Measurements from ENCODE around the gene CFAP157.

Gene CFAP157

GRCh38 chr9:127706836-127707241 lies at the start of gene CFAP157:
Gene CFAP157, plus strand, starts transcription at chr9:127706988. Its CDS starts 44 bp downstream, at chr9:127707032.
- H3K27ac ChIP-seq = no peak within 1 kb of the TSS
- H3K4me3 ChIP-seq = no peak within 1 kb of the TSS

GRCh38 chr9:127658428-127658827 lies 48.4 kb upstream of the CFAP157 start:
- no peak overlapping the region for H3K27ac ChIP-seq
- H3K4me3 ChIP-seq = no peak overlapping the region

GRCh38 chr9:127660886-127661741 lies 45.7 kb upstream of the CFAP157 start:
- H3K27ac ChIP-seq = no peak overlapping the region
- no peak overlapping the region for H3K4me3 ChIP-seq

DNA sequence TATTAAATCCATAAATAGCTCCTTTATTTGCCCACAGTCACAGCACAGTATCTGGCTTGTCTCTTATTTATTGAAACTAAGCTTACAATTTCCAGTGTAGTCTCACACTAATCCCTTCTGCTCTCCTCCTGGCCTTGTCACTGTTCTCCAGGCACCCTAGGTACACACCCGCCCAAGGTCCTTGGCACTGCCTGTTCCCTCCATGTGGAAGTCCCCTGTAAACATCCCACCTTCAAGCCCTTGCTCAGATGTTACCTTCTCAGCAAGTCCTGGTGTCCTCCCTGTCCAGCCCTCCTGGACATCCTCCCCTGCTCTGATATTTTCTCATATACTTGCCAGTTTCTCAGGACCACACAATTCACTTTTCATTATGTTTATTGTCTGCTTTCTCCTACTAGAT lies 44.2 kb upstream of the CFAP157 start:
- H3K27ac ChIP-seq = no peak overlapping the region

DNA sequence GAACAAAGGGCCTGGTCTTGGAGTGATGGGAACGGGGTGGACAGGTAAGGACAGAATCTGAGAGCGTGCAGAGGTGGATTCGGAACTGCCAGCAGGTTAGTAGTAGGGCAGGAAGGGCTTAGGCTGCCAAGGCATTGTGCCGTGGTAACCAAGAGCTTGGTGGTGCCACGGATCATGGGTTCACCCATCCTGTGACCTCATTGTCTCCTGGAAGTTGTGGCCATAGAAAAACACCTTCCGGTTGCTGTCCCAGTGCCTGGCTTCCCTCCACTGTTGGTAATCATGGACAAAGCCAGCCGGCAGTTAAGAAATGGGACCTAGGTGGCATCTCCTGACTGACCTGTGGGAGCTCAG lies 42.5 kb upstream of the CFAP157 start:
- H3K27ac ChIP-seq = peak overlapping the region in 5 of 21 experiments; percentile 7 to 67 (median 50)

More for the DNA sequence above, 44.2 kb upstream of the CFAP157 start:
- H3K4me3 ChIP-seq = no peak overlapping the region

GRCh38 chr9:127664678-127665507 lies 41.9 kb upstream of the CFAP157 start:
- Histone ChIP-seq H3K27ac (peak overlapping the region in 8 of 21 experiments; percentile 1 to 67 (median 27)), H3K4me3 (no peak overlapping the region)

More for the DNA sequence above, 42.5 kb upstream of the CFAP157 start:
- no peak overlapping the region for H3K4me3 ChIP-seq

GRCh38 chr9:127667127-127667844 lies 39.5 kb upstream of the CFAP157 start:
- no peak overlapping the region for H3K4me3 ChIP-seq
- H3K27ac ChIP-seq = no peak overlapping the region

DNA sequence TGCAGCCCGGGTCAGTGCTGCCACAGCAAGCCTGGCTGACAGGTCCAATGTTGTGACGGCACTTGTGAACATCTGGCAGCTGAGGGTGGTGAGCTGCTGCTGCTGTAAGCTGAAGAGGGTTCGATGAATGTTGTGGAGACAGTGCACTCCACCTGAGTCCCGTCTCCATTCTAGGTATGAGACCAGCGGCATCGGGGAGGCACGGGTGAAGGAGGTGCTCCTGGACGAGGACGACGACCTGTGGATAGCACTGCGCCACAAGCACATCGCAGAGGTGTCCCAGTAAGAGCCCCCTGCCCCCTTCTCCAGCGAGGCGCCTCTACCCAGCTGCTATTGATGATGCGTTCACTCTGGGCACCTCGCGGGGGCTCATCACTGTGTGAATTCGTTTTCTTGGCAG lies 38.9 kb upstream of the CFAP157 start:
- H3K27ac ChIP-seq = no peak overlapping the region
- no peak overlapping the region for H3K4me3 ChIP-seq

GRCh38 chr9:127673234-127673633 lies 33.6 kb upstream of the CFAP157 start:
- Histone ChIP-seq H3K27ac (no peak overlapping the region), H3K4me3 (no peak overlapping the region)

DNA sequence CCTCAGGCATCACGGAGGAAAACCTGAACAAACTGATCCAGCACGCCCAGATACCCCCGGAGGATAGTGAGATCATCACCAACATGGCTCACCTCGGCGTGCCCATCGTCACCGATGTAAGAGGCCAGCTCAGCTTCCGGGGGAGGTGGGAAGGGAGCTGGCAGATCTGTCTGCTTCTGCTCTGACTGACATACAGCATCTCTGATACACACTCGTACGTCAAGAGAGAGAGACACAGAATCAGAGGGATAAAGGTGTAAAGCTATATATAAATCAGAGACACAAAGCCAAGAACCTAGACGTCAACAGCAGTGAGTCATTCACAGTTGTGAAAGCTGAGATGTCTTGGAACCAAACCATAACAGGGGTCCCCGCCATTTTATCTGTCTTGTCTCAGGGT lies 30.1 kb upstream of the CFAP157 start:
- H3K27ac ChIP-seq = no peak overlapping the region

DNA sequence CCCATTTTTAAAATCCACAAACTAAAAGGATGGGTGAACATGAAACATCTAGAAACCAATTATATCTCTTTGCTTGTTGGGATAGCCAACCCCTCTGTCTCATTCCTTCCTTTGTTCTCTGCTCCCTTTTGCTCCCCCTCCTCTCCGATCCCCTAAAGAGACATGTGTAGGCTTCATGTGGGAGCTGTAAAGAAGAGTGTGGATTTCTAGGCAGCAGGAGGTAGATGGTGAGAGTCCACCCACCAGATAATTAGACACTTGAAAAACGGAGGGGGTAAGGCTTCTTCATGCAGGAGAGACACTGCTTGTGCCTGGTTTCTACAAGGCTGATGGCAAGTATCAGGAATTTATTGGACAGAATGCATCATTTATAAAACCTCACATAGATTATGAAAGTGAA lies 27.3 kb upstream of the CFAP157 start:
- Histone ChIP-seq H3K27ac (no peak overlapping the region), H3K4me3 (no peak overlapping the region)

More for the DNA sequence above, 30.1 kb upstream of the CFAP157 start:
- H3K4me3 ChIP-seq = no peak overlapping the region

DNA sequence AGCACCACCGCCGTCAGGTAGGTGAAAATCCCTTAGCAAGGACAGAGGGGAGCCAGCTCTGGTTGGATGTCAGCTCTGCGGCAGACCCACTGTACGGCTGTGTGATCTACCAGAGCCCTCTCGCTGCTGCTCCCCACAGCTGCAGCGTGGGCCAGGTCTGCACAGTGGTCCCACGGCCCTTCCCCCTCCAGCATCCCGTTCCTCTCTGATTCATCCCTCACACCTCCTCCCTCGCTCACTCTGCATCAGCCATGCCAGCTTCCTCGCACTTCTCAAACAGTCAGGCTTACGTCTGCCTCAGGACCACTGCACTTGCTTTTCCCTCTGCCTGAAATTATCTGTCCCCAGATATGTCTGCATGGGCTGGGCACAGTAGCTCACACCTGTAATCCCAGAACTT lies 26.6 kb upstream of the CFAP157 start:
- no peak overlapping the region for H3K4me3 ChIP-seq
- no peak overlapping the region for H3K27ac ChIP-seq

- H3K4me3 ChIP-seq = no peak overlapping the region
- H3K27ac ChIP-seq = no peak overlapping the region
These were observed 25.9 kb upstream of the CFAP157 start for GRCh38 chr9:127680846-127681245.

DNA sequence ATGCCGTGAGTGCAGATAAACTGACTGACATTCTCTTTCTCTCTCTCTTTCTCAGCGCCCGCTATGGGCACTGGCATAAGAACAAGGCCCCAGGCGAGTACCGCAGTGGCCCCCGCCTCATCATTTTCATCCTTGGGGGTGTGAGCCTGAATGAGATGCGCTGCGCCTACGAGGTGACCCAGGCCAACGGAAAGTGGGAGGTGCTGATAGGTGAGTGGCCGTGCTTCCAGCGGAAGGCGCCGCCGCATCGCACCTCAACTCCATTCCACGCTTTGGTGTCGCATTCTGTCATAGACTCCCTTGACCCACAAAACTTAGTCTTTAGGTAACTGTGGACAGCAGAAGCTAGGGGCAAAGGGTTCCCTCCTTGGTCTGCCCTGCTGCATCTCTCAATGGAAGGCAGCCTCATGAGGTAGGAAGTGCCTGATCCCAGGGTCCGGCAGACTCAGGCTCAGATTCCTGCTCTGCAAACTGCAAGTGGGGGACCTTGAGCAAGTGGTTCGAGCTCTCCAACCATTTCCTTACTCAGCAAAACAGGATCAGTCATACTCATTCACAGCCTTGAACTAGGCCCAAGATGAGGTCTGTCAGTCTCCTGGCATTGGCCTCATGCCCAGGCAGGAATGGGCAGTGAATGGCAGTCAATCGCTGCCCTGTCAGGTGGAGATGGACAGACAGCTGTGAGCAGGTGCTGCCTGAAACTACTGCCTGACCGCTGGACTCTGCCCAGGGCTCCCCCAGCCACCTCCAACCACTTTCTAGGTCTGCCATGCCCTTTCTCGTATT lies 24.2 kb upstream of the CFAP157 start:
- Histone ChIP-seq H3K27ac (no peak overlapping the region), H3K4me3 (no peak overlapping the region)

DNA sequence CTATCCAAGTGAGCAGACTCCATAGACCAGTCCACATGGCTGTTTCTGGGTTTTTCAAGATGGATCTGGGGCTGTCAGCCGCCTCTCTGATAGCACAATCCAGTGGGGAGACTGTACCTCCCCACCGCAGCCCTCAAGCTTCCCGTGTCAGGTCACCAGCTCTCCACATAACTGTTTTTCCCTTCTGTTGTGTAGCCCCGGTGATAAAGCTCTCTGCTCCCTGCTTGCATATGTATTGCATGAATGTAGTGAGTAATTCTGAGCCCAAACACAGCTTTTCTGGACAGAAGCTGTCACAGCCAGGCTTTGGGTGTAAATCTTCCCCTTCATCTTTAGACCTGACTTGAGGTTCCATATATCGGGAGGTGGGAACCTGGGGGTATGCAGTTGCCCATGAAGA lies 23.1 kb upstream of the CFAP157 start:
- H3K27ac ChIP-seq = no peak overlapping the region

DNA sequence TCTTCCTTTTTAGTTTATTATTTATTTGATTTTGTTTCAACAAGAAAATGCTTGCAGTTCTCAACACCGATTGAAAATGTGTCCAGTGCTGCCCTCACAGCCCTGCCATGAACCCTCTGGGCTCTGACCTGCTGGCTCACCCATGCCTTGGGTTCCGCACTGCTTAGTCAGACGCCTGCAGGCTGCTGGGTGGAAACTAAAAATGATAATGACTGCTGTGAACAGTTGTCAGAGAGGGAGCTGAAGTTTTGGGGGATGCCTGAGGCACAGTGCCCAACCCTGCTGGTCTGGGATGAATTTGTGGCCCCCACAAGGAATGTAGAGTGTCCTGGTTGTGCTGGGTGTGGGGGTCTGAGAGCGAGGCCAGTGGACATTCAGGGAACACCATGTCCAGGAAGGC lies 22.2 kb upstream of the CFAP157 start:
- Histone ChIP-seq H3K27ac (no peak overlapping the region), H3K4me3 (no peak overlapping the region)

More for the DNA sequence above, 23.1 kb upstream of the CFAP157 start:
- no peak overlapping the region for H3K4me3 ChIP-seq

GRCh38 chr9:127686461-127687393 lies 20.1 kb upstream of the CFAP157 start:
- Histone ChIP-seq H3K4me3 (no peak overlapping the region), H3K27ac (no peak overlapping the region)

DNA sequence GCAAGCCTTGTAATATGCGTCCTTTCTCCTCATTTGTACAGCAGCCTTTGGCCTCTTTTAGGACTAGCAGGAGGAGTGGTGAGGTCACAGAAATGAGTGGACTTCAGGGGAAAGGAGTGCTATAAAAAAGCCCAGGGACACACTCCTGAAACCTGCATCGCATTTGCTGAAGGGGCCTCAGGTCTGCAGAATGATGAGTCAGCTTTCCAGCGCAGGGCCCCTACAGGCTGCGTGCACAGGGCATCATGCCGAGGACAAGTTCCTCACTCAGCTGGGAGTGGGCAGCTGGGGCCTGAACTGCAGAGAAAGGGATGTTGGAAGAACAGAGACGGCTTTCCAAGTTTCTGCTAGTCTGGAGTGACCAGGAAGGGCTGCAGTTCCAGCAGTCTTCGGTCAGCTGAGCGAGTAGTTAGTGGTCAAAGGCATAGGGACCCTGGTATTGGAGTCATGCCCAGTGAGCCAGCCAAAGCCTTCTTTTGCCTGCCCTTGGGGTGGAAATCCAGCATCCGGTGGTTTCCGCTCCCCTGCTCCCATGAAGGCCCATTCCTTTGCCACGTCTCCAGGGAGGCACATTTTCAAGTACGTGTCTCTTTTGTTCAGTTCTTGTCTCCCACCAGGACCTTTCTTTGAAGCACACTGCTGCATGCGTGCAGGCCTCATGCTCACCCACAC lies 17.3 kb upstream of the CFAP157 start:
- Histone ChIP-seq H3K27ac (no peak overlapping the region), H3K4me3 (no peak overlapping the region)
